HG03108 (cell line): ENCODE data around the gene AOPEP.
"Not testable (repeated sequence)": the region's sequence is repeated elsewhere in the genome, so short reads cannot be mapped to it uniquely, and the experiment has no call there.

Experiments
- ATAC-seq: cut with Tn5 transposase; IDR thresholded peaks from one replicate; pipeline ENCODE4 v1.9.1; 2021; ENCODE audit warnings: moderate library complexity; ENCODE audit not compliant: unreplicated experiment

The AOPEP gene

DNA sequence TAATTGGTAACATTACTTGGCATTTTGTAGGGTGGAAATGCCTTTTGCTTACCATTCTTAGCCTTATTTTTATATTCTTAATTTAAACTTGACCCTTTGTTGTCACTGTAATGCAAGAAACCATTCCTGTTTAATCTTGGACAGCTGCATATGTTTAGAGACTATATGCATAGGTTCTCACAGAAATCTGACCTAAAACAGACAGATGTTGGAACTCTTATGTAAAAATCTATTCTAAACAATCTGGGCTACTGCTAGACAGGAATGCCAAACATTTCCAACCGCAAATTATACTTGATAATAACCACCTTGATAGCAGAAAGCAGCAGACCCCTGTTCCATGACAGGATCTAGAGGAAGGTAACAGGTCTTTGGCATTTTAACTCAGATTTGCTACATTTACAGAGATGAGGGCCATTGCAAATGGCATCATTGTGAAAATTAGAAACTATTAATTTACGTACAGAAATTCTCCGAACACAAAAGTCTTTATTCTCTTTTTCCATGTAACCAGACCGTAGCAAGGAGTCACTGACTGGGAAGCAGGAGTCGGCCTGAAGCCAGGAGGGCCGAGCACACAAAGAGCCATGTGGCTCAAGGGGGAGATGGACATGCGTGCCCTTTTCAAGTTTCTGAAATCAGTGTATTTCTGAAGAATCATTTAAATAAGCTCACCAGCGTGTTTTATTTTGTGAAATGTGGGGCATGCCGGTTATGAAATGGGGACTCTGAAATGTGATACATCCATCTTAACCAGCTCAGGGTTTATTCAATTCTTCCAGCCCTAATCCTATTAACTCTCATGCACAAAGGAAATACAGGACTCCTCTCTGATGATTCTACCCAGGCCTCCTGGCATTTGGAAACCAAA lies 139.3 kb downstream of the AOPEP start:
- no peak for ATAC-seq

DNA sequence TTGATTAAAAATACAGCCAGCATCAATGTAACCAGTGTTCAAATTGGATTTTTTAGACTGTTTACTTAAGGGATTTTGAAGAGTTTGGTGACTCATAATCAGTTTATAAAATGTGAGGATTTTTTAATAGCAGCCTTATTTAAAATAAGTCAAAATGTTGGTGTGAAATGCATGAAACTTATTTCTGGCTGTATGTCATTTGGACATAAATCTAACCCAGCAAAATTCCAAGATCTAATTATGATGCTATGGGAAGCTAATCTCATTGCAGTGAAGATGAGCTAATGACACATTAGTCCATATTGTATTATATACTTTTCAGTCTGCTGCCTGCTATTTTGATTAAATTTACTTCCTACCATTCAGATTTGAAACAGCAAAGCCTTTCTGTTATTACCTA lies 140.3 kb downstream of the AOPEP start:
- no peak for ATAC-seq

DNA sequence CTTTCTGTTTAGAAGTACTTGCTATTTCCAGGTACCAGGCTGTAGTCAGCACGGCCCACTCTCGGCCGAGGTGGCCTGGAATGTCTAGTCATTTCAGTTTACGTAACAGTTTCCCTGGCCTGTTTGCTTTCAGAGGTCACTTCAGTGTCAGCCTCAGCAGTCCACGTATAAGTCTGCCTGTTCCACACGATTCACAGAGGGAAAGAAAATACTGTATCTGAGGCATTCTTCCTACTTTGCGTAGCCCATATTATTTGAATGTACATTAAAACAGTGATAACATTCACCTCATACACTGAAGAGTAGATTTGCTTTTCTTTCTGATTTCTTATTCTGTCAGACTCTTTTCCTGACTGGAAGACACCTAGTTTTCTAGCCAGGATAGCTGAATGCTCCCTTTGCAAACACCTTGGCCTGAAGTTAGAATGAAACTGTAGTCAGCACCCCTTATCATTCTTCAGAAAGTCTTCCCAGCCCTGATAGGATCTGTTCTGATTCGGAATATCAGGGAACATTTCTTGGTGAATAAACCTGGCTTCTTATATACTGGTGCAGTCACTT lies 140.9 kb downstream of the AOPEP start:
- no peak for ATAC-seq

DNA sequence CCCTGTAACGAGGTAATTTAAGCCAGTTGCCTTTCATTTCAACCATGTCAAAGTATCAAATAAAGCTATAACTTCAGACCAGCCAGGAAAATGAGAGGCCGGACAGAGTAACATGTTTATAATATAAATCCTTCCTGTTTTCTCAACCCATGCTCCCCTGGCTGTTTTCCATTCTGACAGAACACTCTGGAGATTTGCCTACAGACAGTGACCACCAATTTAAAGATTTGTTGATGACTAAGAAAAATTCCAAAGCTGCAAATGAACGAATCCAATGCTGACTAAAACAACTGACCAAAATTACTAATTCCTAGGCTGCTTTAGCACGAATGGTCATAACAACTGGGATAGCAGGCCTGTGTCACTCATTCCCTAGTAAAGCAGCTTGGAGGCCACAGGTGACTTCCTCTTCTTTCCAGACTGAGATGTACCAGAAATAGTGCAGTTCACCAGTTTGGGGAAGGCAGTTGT lies 141.4 kb downstream of the AOPEP start:
- ATAC-seq, result no peak

DNA sequence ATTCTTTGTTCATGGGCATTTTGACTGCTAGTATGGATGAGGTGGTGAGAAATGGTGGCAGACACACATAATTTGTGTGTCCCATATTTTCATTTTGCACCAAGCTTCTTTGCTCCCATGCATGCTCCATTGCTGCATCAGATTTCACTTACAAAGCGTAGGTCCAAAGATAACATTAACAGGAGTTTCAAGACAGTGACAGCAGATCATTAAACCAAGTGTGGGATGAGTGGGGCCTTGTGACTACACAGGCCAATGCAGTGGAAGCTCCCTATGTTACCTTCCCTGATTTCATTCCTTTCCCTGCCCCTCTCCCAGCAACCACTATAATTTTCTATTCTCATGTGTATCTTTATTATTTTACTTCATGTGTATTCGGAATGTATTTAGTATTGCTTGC lies 142.0 kb downstream of the AOPEP start:
- ATAC-seq, result no peak

DNA sequence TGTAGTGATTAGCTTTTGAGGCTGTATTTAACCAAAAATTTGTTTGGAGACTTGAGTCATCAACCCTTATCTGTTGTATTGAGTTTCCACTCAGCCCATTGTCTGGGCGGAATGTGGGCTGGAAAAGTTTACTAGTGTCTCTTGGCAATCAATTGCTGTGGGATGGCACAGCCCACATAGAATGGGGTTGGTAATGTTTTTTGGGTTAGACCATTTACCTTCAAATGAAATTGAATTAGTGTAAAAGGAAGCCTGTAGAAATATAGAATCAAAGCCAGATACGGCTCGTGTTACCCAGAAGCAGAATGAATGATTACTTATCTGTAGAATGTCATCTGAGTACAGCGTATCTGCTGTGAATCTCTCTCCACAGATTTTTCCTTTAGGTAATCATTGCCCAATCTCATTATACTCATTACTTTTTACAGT lies 142.9 kb downstream of the AOPEP start:
- no peak for ATAC-seq

DNA sequence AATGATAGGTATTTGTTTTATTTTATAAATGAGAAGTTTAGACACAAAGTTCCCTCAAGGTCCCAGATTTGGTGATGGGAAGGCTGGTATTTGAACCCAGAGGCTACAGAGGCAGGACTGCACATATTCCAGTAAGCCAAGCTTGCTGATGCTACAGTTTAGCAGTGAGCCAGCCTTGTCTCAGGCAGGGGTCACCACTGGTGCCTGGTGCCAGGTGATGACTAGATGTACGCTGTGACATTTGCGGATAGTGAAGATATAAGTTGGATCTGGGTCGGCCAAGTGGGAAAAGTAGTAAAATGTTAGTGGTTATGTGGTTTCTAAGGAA lies 143.9 kb downstream of the AOPEP start:
- ATAC-seq, result no peak

DNA sequence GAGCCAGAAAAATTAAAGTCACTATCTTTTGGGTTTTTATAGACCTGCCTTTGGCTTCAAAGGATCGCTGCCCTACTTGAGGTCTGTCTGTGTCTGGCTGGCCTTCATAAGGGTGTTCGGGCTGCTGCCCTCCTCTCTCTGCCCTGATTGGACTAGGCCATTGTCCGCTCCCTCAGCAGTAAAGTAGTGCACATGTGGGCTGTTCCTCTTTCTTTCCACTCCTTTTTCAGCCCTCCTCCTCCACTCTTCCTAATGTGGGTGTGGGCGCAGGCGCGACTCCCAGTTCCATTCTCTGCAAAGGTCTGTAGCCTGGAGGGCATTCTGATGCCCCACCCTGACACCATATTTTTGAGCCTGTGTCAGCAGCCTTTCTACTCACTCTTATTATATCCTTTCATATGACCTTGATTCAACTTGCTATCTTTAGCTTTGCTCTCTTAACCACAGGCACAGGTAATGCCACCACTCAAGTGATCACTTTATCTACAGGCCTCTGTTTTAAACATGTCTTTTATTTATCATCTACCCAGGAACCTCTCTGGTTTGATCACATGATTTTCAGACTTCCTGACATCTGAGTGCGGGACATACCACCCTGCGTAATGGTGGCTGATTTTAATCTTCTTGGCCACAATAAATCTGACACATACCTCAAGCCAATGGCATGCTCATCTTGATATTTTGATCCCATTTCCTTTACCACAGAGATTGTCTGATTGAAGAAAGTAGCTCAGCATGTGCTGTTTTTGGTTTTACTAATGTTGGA lies 144.5 kb downstream of the AOPEP start:
- no peak for ATAC-seq

DNA sequence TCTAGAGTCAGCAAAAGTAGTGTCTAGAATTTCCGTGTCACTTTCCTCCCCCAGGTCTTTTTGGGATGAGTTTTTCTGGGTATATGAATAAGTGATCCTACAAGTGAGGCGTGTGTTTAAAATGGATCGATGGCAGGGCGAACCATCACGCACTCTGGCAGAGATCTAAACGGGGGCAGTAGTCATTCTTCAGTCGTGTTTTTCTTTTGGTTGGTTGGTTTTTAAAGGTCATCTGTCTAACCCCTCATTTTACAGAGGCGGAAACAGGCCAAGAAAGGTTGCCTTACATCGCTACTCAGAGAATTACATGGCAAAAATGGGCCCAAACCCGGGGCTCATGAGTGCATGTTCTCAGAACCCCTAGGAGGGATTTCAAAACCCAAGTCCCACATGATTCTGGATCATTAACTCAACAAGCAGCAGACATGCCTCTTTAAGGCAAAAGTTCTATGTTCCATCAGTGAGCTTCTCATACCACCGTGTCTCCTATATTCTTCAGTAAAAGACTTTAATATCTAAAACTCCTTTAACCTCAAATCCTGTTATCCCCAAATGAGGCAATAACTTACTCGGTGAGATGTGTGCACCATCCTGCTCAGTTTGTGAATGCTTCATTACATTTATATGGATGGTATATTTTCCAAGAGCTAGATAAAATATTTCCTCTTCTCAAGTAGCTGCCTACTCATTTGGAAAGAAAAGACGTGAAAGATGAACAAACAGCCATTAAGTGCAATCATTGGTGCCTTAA lies 145.8 kb downstream of the AOPEP start:
- no peak for ATAC-seq

DNA sequence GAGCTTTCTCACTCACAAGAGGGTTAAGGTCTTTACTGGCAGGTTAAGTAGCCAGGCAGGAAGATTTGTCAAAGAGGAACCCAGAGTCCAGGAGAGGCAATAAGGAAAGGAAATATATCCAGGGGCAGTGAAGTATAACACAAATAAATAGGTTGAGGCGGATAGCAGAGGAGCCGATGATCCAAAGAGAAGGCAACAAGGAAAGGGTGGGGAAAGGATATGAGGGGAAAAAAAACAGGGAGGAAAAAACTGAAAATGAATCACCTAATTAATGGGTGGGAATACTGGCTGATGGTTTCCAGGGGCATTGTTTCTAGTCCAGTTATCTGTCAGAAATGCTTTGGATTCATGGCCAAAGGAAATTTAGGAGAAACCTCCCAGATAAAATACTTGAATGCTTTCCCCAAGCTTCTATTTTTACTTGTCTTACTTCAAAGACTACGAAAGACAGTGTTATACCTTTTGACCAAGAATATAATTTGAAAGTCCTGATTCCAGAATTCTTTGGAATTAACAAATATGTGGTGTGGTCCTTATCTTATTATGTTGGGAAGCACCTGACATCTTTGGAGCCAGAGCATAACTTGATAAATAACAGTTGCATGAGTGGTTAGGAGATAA lies 146.5 kb downstream of the AOPEP start:
- no peak for ATAC-seq

DNA sequence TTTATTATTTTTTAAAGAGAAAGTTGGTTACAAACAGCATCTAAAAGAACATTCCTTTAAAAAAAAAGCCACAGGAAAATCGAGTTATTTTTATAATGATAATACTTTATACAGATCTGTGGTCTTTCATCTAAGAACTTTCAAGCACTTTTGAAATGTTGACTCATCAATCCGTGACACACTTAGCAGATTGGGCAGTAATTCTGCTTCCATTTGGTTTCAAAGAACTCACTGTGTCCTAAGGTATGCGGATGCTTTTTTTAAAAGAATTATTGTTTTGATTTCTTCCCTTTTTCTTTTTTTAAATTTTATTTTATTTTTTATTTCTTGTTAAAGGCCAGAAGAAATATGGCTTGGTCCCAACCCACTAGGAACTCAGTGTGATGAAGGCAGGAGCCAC lies 147.8 kb downstream of the AOPEP start:
- no peak for ATAC-seq

DNA sequence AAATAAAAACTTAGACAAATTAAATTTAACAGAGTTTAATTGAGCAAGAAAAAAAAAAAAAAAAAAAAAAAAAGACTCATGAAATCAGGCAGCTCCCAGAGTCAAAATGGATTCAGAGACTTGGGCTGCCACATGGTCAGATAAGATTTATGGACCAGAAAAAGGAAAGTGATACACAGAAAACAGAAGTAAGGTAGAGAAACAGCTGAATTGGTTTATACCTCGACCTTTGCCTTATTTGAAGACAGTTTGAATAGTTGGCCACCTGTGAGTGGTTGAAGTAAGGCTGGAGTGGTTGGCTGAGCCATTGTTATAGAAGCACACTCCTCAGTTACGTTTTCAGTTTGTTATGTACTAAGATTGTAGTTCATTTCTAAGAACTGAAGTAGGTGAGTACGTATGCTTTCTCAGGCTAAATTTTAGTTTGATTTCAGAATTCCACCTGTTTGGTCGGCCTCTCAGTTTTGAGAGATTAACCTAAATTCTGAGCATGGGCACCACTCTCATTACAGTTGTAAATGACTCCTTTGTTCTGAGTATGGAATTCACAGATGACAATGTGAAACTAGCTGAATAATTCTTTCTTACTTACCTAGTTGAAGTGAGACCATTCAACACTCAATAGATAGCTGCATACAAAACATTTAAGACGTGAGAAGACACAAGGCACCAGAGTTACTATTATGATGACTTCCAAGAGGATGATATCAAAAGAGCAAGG lies 149.0 kb downstream of the AOPEP start:
- peak; percentile 74 for ATAC-seq

DNA sequence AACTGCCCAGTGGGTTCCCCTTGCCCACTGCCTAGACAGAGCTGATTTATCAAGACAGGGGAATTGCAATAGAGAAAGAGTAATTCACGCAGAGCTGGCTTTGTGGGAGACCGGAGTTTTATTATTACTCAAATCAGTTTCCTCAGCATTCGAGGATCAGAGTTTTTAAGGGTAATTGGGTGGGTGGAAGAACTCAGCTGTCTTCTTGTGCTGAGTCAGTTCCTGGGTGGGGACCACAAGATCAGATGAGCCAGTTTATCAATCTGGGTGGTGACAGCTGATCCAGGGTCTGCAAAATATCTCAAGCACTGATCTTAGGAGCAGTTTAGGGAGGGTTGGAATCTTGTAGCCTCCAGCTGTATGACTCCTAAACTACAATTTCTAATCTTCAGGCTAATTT lies 152.3 kb downstream of the AOPEP start:
- ATAC-seq, result not testable (repeated sequence)

DNA sequence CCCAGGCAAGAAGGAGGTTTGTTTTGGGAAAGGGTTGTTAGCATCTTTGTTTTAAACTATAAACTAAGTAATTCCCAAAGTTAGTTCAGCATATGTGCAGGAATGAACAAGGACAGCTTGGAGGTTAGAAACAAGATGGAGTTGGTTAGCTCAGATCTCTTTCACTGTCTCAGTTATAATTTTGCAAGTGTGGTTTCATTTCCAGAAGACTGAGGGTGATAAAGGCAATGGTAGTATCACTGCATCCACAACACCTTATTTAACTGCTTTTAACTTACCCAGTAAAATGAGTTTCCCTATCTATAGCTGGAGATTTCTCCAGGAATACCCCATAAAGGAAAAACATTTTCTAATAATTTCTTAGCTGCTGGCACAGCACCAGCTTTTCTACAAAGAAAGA lies 152.7 kb downstream of the AOPEP start:
- no peak for ATAC-seq

DNA sequence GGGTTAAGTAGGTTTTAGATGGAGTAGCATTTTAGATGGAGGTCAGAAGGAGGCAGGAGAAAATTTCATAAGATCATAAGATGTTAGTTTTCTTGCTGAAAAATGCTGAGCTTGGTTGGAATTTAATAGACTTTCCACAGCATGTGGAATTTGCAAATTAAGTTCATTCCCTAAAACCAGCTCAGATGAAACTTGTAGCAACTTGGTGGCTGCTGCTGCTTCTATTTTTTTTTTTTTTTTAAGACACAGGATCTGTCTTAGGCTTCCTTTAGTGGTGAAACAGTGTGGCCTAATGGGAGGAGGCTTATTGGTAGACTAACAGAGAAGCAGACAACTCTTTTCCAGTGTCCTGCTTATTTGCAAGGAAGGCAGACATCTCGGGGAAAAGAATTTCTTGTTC lies 154.5 kb downstream of the AOPEP start:
- no peak for ATAC-seq

DNA sequence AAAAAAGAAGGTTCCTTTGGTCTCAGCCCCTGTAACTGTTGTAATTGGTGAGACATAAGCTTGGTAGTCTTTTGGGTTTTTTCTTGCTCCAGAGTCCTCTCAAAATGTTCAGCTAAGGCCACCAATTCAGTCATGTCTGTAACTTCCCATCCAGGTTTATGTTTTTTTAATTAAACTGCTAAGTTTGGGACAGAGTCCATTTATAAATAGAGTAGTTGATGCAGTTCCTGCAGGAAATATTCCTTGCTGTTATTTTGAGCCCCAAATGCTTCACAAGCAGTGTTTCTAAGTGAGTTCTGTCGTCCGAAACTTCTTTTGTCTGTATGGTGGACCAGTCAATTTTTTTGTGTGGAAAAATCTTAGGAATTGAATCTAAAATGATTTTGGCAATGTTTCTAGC lies 155.0 kb downstream of the AOPEP start:
- no peak for ATAC-seq

DNA sequence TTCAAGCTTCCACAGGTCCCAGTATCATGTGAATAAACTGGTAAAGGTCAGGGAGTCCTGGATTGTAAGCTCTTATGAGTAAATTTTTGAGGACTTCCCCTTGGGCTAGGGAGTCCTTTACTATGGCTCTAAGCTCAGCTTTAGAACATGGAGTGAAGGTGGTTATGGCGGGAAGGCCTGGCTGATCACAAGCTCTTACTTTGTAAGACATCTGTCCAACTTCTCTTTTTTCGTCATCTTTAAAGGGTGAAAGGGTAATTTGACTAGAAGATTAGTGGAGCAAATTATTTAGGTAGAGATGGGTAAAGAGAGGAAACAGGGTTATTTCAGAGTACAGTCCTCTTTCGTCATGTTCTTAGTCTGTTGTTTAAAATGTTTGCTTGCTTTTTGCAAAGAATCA lies 155.4 kb downstream of the AOPEP start:
- ATAC-seq, result no peak

DNA sequence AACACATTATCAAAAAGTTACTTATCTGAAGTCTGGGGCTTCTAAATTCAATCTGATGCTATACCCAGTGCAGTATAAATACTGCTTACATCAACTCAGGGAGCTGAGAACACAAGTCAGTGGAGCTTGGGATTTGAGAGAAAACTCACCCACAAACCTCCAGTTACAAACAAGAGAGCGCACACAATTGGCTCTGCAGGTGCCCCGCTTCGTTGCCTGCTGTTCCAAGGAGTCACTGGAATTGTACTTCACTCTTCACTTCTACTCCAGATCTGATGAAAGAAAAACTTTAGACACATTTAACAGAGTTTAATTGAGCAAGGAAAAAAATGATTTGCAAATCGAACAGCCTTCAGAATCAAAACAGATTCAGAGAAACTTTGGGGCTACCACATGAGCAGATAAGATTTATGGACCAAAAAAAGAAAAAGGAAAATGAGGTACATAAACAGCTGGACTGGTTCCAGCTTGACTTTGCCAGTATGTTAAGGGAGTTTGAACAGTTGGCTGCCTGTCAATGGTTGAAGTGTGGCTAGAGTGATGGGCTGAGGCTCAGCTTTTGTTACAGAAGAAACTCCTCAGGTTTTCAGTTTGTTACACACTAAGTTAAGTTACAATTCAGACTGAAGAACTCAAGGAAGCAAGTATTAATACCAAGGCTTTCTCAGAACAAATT lies 156.6 kb downstream of the AOPEP start:
- ATAC-seq, result no peak

DNA sequence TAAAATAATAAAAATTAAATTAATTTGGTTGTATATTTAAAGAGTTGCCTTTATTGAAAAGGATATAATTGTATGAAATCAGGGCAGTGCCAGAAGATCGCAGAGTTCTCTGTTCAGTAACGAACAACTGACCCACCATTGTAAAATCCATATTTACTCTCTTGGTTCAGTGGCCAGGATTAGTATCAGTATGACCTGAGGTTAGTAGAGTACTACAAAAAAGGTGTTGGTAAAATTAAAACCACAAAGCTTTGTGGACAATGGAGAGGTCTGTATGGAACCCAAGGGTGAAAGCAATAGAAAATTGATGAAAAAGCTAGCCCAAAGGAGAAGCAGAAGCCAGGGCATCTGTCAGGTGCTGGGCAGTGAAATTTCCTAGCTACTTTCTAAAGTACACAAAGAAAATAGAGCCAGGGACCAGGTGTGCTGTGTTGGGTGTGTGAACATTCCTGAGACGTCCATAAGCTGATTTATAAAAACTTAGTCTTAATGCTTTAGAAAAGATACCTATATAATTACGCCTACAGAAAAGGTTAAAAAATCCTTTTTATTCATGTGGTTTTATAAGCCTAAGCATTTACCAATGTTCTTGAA lies 159.5 kb downstream of the AOPEP start:
- ATAC-seq, result no peak
